WTC11 (cell line): ENCODE results near the gene MYL6B. TPM values are rescaled to one million over a fixed set of nuclear protein-coding genes. Genes with fewer than 3 reads are reported as not detected.

ENCODE experiments used
- ATAC-seq: fragments of 200-7000 bp; cut with Tn5 transposase; 2 replicates; pipeline ENCODE4 v1.10.0; 2021; ENCODE audit warnings: mild to moderate bottlenecking, moderate library complexity
- CTCF ChIA-PET: fragments of 300-600 bp; sonication (Branson Sonifier 250); formaldehyde crosslinking; loops from one replicate; lab custom pipeline; 2021; ENCODE audit warnings: antibody characterized with exemption; lab: Charles Lee
- POLR2A ChIA-PET: fragments of 350-600 bp; sonication (Branson Sonifier 250); formaldehyde crosslinking; loops from one replicate; lab custom pipeline; 2021; ENCODE audit warnings: antibody characterized with exemption; lab: Charles Lee
- DNase-seq: peaks from one replicate; pipeline ENCODE4 v3.0.0; 2021; ENCODE audit warnings: low spot score
- H3K27ac Mint-ChIP-seq: 2 replicates; pipeline ENCODE4 v1.8.0; 2021; ENCODE audit warnings: mixed read lengths
- H3K27me3 Mint-ChIP-seq: 2 replicates; pipeline ENCODE4 v1.8.0; 2021; ENCODE audit warnings: low read depth, mild to moderate bottlenecking, moderate library complexity, mixed read lengths
- H3K36me3 Mint-ChIP-seq: 2 replicates; pipeline ENCODE4 v1.8.0; 2021; ENCODE audit warnings: mixed read lengths
- H3K4me1 Mint-ChIP-seq: 2 replicates; pipeline ENCODE4 v1.8.0; 2022; ENCODE audit warnings: mixed read lengths
- H3K4me3 Mint-ChIP-seq: 2 replicates; pipeline ENCODE4 v1.8.0; 2021; ENCODE audit warnings: mild to moderate bottlenecking, moderate library complexity, mixed read lengths
- H3K9me3 Mint-ChIP-seq: 2 replicates; pipeline ENCODE4 v1.8.0; 2021; ENCODE audit warnings: mixed read lengths
- EMX1 ChIP-seq: fragments of 250-450 bp; sonication (Bioruptor Pico); IDR thresholded peaks from 2 replicates; pipeline ENCODE4 v1.8.0; 2021; ENCODE audit warnings: mild to moderate bottlenecking
- NFATC4 ChIP-seq: fragments of 250-450 bp; sonication (Bioruptor Pico); IDR thresholded peaks from 2 replicates; pipeline ENCODE4 v1.9.0; 2021; ENCODE audit warnings: mild to moderate bottlenecking
- ZNF416 ChIP-seq: fragments of 250-450 bp; sonication (Bioruptor Pico); IDR thresholded peaks from 2 replicates; pipeline ENCODE4 v1.9.0; 2021; ENCODE audit warnings: mild to moderate bottlenecking, inconsistent platforms
- ZNF671 ChIP-seq: fragments of 250-450 bp; sonication (Bioruptor Pico); IDR thresholded peaks from 2 replicates; pipeline ENCODE4 v1.8.0; 2021; ENCODE audit warnings: mild to moderate bottlenecking
- total RNA-seq: library from RNA; stranded (reverse); gene quantifications from 3 replicates; pipeline ENCODE4 v1.2.3, GENCODE V29; 2021
- TF ChIP-seq, protein P1 (sequence below): sonication (generic); formaldehyde crosslinking; IDR thresholded peaks from 2 replicates; pipeline ENCODE4 v1.8.0; 2023; ENCODE audit warnings: mild to moderate bottlenecking, missing genetic modification reagents
- TF ChIP-seq, protein P2 (sequence below): fragments of 250-450 bp; sonication (Bioruptor Pico); IDR thresholded peaks from 2 replicates; pipeline ENCODE4 v1.9.0; 2021; ENCODE audit warnings: mild to moderate bottlenecking
- TF ChIP-seq, protein P3 (sequence below): fragments of 250-450 bp; sonication (Bioruptor Pico); IDR thresholded peaks from 2 replicates; pipeline ENCODE4 v1.9.0; 2021; ENCODE audit warnings: mild to moderate bottlenecking, borderline replicate concordance
- TF ChIP-seq, protein P4 (sequence below): fragments of 250-450 bp; sonication (Bioruptor Pico); IDR thresholded peaks from 2 replicates; pipeline ENCODE4 v1.8.0; 2021; ENCODE audit warnings: mild to moderate bottlenecking
- TF ChIP-seq, protein P5 (sequence below): sonication (generic); formaldehyde crosslinking; IDR thresholded peaks from 2 replicates; pipeline ENCODE4 v1.8.0; 2023; ENCODE audit warnings: missing genetic modification reagents, mild to moderate bottlenecking, borderline replicate concordance
- TF ChIP-seq, protein P6 (sequence below): sonication (generic); formaldehyde crosslinking; IDR thresholded peaks from 2 replicates; pipeline ENCODE4 v1.8.0; 2022; ENCODE audit warnings: missing genetic modification reagents

The MYL6B gene
- total RNA-seq, 1 experiment from 2014 or later: 173 TPM

DNA sequence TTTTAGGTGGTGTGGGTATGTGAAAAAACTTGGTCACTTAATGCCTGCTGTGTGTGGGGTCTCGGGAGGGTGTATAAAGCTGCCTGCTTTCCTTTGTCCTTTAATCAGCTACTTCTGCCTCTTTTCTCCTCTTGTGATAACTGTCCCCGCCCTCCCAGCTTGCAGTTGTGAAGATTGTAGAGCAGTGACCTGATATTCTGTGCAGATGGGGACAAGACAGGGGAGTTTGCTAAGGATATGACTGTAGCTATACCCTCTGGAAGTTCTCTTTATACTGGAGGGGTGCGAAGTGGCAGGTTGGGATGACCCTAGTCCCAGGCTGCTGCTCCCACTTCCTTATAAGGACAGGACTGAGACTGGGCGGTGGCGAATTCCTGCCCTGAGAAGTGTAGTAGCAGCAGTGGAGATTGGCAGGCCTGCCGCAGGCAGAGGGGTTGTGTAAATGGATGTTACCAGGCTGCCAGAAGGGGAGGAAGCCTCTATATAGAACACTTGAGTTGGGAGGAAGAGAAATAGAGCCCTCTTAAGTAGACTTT, 6.6 kb downstream of the MYL6B start:
- Mint-ChIP-seq H3K27ac (peak overlapping the region; percentile 93), H3K27me3 (no peaks in the 10 kb centered on the region), H3K9me3 (no peaks in the 10 kb centered on the region), H3K4me3 (peak overlapping the region; percentile 96), H3K4me1 (peaks cover 49% of the 10 kb centered on the region), H3K36me3 (peaks cover 56% of the 10 kb centered on the region)
- peak; percentile 72 for DNase-seq
- ATAC-seq: peak; percentile 34
- ChIA-PET CTCF (interaction anchor here (0.8 to 2.2 kb wide), 9 partner anchors 29 to 107 kb away, joined by 3 to 11 read pairs (median 5); partner anchors contain the start of genes ESYT1, RNF41, SMARCC2 and ZC3H10), POLR2A (interaction anchor here (1.0 to 7.2 kb wide), 9 partner anchors 16 to 201 kb away, joined by 3 to 104 read pairs (median 8); partner anchors contain the start of genes ERBB3, ESYT1, PA2G4 and RNF41)
- TF ChIP-seq, protein P1, sequence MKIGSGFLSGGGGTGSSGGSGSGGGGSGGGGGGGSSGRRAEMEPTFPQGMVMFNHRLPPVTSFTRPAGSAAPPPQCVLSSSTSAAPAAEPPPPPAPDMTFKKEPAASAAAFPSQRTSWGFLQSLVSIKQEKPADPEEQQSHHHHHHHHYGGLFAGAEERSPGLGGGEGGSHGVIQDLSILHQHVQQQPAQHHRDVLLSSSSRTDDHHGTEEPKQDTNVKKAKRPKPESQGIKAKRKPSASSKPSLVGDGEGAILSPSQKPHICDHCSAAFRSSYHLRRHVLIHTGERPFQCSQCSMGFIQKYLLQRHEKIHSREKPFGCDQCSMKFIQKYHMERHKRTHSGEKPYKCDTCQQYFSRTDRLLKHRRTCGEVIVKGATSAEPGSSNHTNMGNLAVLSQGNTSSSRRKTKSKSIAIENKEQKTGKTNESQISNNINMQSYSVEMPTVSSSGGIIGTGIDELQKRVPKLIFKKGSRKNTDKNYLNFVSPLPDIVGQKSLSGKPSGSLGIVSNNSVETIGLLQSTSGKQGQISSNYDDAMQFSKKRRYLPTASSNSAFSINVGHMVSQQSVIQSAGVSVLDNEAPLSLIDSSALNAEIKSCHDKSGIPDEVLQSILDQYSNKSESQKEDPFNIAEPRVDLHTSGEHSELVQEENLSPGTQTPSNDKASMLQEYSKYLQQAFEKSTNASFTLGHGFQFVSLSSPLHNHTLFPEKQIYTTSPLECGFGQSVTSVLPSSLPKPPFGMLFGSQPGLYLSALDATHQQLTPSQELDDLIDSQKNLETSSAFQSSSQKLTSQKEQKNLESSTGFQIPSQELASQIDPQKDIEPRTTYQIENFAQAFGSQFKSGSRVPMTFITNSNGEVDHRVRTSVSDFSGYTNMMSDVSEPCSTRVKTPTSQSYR (CRISPR knock-in tag): no peak
- TF ChIP-seq ZNF671 (CRISPR knock-in tag) (0 out of 2 replicates have a peak, but pooled peaks have one; percentile 55), ZNF416 (CRISPR knock-in tag) (0 out of 2 replicates have a peak, but pooled peaks have one; percentile 19), EMX1 (CRISPR knock-in tag) (no peak), NFATC4 (CRISPR knock-in tag) (peak; percentile 73; the same call in 1 of the 2 replicates)
- TF ChIP-seq, protein P2, sequence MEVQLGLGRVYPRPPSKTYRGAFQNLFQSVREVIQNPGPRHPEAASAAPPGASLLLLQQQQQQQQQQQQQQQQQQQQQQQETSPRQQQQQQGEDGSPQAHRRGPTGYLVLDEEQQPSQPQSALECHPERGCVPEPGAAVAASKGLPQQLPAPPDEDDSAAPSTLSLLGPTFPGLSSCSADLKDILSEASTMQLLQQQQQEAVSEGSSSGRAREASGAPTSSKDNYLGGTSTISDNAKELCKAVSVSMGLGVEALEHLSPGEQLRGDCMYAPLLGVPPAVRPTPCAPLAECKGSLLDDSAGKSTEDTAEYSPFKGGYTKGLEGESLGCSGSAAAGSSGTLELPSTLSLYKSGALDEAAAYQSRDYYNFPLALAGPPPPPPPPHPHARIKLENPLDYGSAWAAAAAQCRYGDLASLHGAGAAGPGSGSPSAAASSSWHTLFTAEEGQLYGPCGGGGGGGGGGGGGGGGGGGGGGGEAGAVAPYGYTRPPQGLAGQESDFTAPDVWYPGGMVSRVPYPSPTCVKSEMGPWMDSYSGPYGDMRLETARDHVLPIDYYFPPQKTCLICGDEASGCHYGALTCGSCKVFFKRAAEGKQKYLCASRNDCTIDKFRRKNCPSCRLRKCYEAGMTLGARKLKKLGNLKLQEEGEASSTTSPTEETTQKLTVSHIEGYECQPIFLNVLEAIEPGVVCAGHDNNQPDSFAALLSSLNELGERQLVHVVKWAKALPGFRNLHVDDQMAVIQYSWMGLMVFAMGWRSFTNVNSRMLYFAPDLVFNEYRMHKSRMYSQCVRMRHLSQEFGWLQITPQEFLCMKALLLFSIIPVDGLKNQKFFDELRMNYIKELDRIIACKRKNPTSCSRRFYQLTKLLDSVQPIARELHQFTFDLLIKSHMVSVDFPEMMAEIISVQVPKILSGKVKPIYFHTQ (CRISPR knock-in tag): peak; percentile 22; the same call in 1 of the 2 replicates
- TF ChIP-seq, protein P3, sequence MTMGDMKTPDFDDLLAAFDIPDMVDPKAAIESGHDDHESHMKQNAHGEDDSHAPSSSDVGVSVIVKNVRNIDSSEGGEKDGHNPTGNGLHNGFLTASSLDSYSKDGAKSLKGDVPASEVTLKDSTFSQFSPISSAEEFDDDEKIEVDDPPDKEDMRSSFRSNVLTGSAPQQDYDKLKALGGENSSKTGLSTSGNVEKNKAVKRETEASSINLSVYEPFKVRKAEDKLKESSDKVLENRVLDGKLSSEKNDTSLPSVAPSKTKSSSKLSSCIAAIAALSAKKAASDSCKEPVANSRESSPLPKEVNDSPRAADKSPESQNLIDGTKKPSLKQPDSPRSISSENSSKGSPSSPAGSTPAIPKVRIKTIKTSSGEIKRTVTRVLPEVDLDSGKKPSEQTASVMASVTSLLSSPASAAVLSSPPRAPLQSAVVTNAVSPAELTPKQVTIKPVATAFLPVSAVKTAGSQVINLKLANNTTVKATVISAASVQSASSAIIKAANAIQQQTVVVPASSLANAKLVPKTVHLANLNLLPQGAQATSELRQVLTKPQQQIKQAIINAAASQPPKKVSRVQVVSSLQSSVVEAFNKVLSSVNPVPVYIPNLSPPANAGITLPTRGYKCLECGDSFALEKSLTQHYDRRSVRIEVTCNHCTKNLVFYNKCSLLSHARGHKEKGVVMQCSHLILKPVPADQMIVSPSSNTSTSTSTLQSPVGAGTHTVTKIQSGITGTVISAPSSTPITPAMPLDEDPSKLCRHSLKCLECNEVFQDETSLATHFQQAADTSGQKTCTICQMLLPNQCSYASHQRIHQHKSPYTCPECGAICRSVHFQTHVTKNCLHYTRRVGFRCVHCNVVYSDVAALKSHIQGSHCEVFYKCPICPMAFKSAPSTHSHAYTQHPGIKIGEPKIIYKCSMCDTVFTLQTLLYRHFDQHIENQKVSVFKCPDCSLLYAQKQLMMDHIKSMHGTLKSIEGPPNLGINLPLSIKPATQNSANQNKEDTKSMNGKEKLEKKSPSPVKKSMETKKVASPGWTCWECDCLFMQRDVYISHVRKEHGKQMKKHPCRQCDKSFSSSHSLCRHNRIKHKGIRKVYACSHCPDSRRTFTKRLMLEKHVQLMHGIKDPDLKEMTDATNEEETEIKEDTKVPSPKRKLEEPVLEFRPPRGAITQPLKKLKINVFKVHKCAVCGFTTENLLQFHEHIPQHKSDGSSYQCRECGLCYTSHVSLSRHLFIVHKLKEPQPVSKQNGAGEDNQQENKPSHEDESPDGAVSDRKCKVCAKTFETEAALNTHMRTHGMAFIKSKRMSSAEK (CRISPR knock-in tag): peak; percentile 33; the same call in 1 of the 2 replicates

DNA sequence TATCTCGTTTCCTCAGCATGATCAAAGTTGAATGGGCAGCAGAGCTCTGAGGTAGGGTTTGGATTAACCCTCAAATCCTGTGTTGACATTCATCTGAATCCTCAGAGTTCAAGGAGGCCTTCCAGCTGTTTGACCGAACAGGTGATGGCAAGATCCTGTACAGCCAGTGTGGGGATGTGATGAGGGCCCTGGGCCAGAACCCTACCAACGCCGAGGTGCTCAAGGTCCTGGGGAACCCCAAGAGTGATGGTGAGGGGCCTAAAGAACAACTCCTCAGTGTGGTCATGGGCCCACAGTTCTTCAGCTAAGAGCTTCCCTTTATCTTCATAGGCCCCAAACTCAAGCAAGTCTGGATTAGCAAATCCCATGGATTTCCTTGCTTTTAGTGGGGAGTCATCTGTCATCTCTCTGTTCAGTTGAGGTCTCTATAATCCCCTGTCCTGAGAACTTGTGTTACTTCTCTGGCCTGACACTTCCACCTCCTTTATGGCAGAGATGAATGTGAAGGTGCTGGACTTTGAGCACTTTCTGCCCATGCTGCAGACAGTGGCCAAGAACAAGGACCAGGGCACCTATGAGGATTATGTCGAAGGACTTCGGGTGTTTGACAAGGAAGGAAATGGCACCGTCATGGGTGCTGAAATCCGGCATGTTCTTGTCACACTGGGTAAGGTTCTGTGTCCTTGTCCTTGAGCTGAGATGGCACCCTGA, 7.2 kb downstream of the MYL6B start:
- no peak for ATAC-seq
- no peak for DNase-seq
- POLR2A ChIA-PET: interaction anchor here (1.0 to 7.2 kb wide), 8 partner anchors 17 to 201 kb away, joined by 3 to 104 read pairs (median 11); partner anchors contain the start of genes ESYT1, PA2G4, RNF41 and SMARCC2
- H3K4me3 Mint-ChIP-seq: peak overlapping the region; percentile 96
- H3K4me1 Mint-ChIP-seq: peaks cover 49% of the 10 kb centered on the region
- CTCF ChIA-PET: interaction anchor here (0.8 to 2.2 kb wide), 8 partner anchors 28 to 107 kb away, joined by 3 to 11 read pairs (median 4); partner anchors contain the start of genes RNF41, SMARCC2 and ZC3H10
- TF ChIP-seq, protein P4, sequence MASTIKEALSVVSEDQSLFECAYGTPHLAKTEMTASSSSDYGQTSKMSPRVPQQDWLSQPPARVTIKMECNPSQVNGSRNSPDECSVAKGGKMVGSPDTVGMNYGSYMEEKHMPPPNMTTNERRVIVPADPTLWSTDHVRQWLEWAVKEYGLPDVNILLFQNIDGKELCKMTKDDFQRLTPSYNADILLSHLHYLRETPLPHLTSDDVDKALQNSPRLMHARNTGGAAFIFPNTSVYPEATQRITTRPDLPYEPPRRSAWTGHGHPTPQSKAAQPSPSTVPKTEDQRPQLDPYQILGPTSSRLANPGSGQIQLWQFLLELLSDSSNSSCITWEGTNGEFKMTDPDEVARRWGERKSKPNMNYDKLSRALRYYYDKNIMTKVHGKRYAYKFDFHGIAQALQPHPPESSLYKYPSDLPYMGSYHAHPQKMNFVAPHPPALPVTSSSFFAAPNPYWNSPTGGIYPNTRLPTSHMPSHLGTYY (CRISPR knock-in tag): 0 out of 2 replicates have a peak, but pooled peaks have one; percentile 26
- TF ChIP-seq, protein P5, sequence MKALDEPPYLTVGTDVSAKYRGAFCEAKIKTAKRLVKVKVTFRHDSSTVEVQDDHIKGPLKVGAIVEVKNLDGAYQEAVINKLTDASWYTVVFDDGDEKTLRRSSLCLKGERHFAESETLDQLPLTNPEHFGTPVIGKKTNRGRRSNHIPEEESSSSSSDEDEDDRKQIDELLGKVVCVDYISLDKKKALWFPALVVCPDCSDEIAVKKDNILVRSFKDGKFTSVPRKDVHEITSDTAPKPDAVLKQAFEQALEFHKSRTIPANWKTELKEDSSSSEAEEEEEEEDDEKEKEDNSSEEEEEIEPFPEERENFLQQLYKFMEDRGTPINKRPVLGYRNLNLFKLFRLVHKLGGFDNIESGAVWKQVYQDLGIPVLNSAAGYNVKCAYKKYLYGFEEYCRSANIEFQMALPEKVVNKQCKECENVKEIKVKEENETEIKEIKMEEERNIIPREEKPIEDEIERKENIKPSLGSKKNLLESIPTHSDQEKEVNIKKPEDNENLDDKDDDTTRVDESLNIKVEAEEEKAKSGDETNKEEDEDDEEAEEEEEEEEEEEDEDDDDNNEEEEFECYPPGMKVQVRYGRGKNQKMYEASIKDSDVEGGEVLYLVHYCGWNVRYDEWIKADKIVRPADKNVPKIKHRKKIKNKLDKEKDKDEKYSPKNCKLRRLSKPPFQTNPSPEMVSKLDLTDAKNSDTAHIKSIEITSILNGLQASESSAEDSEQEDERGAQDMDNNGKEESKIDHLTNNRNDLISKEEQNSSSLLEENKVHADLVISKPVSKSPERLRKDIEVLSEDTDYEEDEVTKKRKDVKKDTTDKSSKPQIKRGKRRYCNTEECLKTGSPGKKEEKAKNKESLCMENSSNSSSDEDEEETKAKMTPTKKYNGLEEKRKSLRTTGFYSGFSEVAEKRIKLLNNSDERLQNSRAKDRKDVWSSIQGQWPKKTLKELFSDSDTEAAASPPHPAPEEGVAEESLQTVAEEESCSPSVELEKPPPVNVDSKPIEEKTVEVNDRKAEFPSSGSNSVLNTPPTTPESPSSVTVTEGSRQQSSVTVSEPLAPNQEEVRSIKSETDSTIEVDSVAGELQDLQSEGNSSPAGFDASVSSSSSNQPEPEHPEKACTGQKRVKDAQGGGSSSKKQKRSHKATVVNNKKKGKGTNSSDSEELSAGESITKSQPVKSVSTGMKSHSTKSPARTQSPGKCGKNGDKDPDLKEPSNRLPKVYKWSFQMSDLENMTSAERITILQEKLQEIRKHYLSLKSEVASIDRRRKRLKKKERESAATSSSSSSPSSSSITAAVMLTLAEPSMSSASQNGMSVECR (CRISPR knock-in tag): no peak
- TF ChIP-seq, protein P6, sequence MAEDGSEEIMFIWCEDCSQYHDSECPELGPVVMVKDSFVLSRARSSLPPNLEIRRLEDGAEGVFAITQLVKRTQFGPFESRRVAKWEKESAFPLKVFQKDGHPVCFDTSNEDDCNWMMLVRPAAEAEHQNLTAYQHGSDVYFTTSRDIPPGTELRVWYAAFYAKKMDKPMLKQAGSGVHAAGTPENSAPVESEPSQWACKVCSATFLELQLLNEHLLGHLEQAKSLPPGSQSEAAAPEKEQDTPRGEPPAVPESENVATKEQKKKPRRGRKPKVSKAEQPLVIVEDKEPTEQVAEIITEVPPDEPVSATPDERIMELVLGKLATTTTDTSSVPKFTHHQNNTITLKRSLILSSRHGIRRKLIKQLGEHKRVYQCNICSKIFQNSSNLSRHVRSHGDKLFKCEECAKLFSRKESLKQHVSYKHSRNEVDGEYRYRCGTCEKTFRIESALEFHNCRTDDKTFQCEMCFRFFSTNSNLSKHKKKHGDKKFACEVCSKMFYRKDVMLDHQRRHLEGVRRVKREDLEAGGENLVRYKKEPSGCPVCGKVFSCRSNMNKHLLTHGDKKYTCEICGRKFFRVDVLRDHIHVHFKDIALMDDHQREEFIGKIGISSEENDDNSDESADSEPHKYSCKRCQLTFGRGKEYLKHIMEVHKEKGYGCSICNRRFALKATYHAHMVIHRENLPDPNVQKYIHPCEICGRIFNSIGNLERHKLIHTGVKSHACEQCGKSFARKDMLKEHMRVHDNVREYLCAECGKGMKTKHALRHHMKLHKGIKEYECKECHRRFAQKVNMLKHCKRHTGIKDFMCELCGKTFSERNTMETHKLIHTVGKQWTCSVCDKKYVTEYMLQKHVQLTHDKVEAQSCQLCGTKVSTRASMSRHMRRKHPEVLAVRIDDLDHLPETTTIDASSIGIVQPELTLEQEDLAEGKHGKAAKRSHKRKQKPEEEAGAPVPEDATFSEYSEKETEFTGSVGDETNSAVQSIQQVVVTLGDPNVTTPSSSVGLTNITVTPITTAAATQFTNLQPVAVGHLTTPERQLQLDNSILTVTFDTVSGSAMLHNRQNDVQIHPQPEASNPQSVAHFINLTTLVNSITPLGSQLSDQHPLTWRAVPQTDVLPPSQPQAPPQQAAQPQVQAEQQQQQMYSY (CRISPR knock-in tag): no peak
- H3K27me3 Mint-ChIP-seq: no peaks in the 10 kb centered on the region
- H3K27ac Mint-ChIP-seq: peak overlapping the region; percentile 93
- H3K36me3 Mint-ChIP-seq: peaks cover 62% of the 10 kb centered on the region
- no peaks in the 10 kb centered on the region for H3K9me3 Mint-ChIP-seq
